NCI-H1105 treated with DMSO at 0.1 percent for 48 hours (cell line): ENCODE measurements around the gene POU2F2.

Experiments
- DNase-seq: peaks from one replicate; lab custom pipeline; 2025; lab: John Stamatoyannopoulos, UW

Gene POU2F2

DNA sequence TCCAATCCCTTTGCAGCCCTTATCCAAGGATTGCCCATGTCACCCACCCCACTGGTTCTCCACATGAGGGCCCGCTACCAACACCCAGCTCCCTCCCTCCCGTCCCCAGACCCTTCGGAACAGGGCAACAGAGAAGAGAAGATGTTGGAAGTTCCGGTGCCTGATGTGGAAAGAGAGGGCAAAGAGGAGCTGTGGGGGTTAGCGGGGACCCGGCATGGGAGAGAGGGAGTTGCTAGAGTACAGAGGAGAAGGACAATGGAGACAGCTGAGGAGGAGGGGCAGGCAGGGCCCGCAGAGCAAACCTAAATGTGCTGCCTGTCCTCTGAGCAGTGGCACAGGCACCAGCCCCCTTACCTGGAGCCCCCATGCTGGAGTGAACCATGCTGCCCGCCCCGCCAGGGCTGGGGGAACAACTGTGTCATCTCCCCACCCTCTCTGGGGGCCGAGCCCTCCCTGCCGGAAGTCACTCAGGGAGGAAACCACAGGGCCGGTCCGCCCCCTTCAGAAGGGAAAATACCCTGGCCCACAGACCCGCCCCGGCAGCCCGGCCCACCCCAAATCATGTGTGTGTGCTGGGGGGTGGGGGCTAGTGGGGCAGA is at the start of gene POU2F2:
POU2F2 (minus strand) TSS at position 417 of the 599 bp plus-strand sequence; CDS start at position 382, 35 bp downstream.
- no peak for DNase-seq

DNA sequence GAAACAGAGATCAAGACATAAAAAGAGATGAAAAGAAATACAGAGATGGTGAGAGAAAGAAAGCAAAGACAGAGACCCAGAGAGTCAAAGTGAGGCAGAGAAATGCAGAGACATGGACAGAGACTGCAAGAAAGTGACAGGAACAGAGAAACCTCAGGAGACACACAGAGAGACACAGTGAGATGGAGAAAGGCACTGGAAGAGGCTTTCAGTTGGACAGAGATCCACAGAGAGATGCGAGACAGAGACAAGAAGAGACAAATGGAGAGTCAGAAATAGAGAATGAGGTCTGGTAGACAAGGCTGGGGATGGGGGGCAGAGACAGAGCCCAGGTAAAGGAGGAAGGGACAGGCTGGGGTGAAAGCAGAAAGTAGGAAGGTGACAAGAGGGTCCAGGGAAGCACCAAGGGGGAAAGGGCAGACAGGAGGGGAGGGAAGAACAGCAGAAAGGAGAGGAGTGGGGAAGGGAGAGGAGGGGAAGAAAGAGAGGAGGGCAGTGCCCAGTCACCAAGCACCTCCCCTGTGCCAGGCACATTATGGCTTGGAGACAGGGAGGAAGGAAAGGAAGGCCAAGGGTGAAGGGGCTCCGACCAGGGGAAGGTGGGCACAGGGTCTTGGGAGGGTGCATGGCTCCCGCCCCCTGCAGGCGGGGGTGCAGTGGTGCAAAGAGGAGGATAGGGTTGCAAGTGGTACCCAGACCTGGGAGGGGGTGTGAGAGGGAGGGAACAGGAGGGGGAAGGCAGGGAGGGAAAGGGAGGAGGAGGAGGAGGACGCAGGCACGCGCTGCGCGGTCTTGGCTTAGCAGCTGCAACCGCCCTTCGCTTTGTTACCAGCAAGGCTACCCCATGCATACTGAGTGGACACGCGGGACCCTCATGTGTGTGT is 46.8 kb upstream of the POU2F2 start:
- DNase-seq, result peak; percentile 5

DNA sequence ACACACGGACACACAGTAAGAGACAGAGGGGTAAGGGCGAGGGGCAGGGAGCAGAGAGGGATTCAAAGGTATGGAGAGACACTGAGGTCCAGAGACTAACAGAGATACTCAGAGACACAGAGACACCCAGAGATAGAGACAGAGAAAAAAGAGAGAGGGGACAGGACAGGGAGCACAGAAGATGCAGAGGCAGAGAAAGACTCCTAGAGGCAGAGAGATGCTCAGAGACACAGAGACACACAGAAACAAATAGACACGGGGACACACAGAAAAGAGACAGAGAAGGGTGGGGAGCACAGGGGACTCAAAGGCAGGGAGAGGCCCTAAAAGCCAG is 45.4 kb upstream of the POU2F2 start:
- no peak for DNase-seq

DNA sequence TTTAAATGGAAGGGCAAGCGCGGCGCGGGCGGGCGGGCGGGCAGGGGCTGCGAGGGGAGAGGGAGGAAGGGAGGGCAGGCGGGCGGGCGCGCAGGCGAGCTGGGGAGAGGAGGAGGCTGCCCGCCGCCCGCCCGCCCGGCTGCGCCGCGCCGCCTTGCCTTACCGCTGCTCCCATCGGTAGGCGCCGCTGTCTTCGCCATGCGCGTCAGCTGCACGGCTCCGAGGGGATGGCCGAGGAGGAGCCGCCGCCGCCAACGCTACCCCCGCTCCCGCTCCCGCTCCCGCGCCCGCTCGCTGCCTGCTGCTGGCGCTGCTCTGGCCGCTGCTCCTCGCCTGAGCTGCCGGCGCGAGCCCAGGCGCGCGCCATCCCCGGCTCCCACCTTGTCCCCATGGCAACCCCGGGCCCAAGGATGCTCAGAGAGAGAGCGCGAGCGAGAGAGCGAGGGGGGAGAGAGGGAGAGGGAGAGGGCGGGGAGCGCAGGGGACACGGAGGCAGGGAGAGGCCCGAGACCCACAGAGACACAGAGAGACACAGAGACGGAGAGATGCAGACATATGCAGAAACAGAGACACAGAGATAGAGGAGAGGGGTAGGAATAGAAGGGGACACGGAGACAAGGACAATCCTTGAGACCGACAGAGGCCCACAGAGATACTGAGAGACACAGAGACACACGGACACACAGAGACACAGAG is 44.9 kb upstream of the POU2F2 start:
- peak; percentile 95 for DNase-seq

DNA sequence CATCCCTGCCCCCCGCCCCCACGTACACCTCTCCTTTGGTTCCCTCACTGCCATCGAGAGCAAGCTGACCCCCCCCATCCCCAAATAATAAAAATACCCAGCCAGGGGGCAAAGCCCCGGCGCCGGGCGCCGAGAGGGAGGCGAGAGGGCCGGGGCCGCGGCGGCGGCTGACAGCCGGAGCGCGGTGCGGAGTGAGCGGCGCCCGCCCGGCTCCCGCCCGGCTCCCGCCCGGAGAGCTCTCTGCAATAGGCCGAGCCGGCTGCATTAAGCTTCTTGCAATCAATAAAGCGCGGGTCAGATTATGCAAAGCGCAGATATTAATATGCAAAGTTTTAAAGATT is 44.4 kb upstream of the POU2F2 start:
- peak; percentile 95 for DNase-seq

DNA sequence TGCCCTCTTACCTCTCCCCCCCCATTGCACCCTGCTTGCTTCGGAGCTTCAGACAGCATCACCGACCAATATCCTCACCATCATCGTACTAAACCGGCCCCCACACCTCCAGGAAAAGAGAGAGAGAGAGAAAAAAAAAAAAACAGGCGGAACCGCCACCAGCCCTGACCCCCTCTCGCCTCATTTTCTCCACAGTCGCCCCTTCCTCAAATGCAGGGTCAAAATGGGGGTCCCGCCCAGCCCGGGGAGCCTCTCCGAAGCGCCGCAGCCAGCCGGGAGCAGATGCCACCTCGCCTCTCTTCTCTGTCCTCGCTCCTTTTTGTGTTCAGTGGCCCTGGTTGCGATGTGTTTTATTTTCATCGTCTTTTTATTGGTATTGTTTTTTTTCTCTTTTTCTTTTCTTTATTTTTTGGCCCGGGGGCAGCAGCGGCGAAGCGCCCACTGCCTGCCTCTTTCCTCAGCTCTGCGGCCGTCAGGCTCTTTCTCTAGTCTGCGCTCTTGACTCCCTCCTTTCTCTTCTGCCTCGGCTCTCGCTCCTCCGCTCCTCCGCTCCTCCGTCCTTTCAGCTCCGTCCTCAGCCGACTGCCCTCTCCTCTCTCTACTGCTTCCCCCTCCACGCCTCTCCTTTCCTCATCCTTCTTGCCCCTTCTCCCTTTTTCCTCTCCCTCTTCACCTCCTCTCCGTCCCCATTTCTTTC is 43.9 kb upstream of the POU2F2 start:
- DNase-seq, result peak; percentile 53

DNA sequence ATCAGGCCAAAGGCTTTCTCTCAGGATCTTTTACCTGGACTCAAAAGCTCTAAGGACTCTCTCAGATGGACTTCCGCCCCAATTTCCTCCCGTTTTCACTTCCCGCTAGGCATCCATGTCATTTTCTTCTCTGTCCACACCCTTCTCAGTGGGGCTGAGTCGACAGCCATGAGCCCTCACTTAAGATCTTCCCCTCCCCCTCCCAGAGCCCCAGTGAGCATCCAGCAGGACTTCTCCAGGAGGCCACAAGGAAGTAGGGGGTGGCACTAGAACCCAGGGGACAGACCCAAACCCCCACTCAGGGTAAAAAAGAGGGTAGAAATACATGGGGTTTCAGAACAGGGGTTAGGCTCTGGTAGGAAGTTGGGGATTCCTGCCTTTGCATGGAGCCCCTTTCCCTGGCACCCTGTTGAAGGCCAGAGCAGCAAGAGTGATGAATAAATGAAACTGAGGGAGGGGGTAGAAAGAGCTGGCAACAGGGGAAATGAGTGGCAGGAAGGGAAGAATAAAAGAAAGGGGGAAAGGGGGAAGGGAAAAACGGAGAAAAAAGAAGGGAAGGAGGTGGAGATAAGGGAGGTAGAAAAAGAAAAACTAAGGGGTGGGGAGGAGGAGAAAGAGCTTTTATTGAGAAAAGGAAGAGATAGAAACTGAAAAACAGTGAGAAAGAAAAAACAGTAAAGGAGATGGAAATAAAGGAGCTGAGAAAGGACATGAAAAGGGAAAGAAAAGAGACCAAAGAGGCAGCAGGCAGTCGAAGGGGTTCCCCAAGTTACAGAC is 42.9 kb upstream of the POU2F2 start:
- DNase-seq, result no peak

DNA sequence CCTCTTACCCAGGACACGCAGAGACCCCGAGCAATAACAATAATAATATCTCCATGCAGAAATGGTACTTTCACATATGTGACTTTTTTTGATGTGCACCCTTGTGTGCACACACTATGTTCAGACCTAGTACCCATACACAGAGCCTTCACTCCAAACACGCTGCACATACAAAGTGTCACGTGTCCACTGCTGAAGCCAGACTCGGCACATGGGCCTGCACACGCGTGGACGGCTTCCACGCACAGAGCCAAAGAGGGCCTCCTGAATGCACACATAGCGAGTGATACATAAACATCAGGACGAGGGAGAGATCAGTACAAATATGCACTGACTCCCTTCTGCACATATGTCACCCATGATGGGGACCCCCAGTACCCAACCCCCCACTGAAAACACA is 41.9 kb upstream of the POU2F2 start:
- no peak for DNase-seq

DNA sequence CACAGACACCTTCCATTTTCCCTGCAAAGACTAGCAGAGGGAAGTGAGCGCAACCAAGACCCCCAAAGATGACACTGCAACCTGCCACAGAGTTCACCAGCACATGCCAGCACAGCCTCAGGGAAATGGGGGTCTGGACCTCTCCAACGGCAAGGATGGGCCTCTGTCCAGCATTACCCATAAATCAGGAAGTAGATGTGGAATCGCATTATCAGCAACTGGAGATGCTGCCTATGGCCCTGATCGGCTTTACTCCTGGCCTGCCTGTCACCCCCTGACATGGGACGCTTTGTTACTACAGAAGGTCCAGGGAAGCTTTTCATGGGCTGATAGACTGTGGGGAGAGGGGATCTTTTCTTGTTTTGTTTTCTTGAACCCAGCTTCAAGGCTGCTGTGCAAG is 41.4 kb upstream of the POU2F2 start:
- no peak for DNase-seq

DNA sequence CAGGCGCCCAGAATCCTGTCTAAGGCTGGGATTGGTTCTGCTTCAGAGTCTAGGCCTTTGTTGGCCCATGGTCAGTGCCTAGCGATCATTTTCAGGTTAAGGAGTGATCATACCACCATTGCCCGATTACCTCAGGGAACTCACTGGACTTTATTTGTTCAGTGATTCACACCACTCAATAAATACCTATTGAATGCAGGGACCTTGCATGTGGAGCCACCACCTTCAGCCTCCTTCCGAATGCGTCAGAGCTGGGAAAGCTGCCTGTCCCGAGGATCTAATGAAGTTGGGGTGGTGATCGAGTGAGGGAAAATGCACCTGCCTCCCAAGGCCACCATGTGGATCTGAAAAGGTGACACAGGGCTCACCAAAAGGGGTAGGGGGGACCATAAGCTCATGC is 40.0 kb upstream of the POU2F2 start:
- no peak for DNase-seq

DNA sequence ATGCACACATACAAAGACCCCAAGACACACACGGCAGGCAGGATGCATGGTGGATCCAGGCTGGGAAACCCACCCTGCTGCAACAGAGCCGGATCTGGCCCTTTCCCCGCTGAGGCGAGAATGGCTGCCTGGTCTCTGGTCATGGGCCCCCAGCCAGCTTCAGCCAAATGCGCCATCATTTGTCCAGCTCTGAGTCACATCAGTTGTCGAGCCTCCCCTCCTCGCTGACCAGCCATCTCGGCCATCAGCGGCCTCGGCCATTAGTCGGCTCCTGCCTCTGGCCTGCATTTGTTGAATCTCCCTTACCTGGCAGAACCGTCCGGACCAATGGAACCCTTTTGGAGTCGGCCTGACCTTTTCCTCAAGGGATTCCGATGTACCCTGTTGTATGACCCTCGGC is 38.5 kb upstream of the POU2F2 start:
- DNase-seq, result no peak

DNA sequence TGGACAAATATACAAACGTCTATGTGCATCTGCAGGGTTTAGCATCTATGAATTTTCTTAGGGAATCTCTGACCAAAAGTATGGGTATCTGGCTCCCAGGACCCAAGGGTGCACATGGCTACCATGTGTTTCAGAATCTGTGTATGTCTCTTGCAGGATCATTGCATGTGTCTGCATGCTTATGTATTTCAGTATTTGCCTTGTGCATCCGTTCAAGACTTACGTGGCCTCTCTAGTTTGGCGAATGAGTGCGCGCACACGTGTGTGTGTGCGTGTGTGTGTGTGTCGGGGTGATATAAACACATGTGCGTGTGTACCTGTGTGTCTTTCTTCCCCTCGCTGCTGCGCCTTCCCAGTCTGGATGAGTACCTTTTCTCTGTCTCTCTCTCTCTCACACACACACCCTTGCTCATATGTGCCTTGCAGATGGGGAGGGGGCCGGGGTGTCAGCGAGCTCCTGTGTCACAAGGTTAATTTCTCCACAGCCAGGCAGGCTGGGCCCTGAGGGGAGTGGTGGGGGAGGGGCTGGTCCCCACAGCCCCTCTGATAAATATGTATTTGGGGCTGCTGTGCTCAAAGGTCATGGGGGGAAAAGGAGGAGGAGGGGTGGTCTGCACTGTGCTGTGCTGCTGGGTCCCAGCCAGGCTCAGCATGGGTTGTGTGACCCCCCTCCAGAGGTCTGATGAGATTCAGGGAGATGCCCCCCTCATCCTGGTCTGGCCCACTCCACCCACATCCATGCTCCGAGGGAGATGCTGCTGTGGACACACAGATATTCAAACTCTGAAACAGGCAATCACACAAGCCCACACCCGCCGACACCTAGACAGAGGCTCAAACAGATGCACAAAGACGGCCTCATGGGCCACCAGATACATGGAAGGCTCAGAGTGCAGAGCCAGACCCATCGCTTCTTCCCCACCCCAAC is 37.5 kb upstream of the POU2F2 start:
- no peak for DNase-seq

DNA sequence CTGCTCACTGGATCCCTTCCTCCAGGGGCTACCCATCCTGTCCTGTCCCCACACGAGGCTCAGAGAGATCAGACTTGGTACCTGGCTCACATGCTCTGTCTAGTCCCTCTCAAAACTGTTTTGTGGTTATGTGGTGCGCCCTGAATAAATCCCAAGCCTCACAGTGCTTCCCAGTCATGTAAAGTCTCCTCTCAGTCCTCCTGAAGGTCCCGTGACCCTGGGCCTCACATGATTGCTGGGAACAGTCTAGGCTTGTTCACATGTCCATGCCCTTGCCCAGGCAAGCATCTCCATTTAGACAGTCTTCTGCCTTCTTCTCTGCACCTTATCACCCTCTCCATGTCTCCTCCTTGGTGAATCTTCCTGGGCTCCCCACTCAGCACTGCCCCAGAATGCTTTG is 36.0 kb upstream of the POU2F2 start:
- no peak for DNase-seq

DNA sequence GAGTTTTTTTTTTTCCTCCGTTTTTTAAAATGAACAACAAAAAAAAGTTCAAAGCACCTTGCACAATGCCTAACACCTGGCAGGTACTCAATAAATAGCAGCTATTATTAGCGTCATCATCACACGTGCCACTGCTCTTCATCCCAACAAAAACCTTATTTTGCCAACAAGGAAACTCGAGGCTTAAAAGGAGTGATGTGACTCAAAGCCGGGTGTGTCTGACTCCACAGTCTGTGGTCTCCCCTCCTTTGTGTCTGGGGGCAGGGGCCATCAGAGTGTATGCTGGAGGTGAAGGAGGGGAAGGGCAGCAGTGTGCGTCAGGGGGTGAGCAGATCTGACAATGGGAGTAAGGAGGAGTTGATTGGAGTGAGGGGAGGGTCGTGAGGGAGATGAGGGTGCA is 34.1 kb upstream of the POU2F2 start:
- DNase-seq, result peak; percentile 23

DNA sequence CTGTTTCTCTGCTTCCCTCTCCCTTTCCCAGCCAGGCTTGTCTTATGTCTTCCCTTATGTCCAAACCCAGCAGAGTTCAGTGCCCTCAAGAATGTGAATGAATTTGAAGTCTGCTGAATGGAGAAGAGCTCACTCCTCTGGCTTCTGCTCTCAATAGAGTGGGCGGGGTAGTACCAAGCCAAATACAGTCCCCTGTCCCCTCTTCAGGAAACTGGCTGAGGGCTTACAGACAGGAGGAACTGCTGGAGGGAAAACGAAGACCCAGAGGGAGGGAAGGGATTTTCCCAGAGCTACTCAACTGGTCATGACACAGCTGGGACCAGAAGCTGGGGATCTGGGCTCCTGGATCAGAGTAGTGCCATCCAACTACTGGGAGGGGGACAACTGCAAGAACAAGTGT is 32.9 kb upstream of the POU2F2 start:
- DNase-seq, result no peak

DNA sequence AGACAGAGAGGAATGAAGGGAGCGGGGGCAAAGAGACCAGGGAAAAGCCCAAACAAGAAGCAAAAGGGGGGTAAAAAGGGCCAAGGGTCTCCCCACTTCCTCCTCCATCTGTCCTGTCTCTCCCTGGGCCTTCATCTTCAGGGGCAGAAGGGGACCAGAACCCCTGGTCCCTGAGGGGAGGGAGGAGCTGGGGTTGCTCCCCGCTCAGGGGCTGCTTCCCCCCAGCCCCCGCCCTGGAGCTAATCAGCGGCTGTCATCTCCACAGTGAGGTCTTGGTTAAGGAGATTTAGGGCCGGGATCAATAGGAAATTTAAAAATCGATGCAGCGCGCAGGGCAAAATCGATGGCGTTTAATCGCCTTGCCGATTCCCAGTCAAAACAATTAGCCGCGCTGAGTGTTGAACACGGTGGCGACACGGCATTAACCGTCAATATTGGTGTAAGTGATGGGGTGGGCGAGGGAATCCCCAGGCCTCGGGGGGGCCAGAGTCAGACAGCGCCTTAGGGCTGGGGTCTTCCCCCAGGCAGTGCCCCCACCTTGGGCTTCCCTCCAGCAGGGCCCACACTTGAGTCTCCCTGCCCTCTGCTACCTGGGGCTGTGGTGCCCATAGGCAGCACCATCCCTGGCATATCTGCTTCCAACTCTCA is 29.5 kb upstream of the POU2F2 start:
- DNase-seq, result no peak

DNA sequence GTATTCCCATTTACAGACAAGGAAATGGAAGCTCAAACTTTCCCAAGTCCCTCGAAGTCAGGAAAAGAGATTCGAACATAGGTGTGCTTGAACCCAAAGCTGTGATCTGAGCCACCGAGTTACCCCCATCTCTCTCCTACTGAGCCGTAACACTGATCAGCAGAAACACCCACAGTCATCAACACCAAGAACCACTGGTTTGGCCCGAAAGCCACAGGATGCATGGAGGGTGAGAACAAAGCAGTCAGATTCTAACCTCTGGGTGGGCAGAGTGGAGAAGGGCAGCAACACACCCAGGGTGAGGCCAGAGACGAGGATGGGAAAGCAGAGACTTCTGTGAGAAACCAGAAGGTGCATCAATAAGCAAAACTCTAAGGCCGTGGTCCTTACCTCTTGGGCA is 27.7 kb upstream of the POU2F2 start:
- no peak for DNase-seq

DNA sequence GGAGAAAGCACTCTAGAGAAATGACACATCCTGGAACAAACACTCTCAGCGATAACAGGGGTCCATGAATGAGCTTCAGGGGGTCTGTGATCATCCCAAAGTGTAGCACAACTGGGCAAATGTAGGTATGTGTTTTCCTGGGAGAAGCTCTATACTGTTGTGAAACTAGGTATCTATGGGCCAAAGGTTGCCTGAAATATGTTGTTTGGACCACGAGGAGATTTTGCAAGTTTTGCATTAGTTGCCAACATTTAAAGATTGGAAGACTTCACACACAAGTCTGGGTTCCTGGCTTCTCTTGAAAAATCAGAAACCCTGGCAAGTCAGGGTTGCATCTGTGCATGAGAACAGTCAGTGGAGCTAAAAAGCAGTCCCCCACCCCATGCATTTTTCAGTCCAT is 26.7 kb upstream of the POU2F2 start:
- DNase-seq, result no peak

DNA sequence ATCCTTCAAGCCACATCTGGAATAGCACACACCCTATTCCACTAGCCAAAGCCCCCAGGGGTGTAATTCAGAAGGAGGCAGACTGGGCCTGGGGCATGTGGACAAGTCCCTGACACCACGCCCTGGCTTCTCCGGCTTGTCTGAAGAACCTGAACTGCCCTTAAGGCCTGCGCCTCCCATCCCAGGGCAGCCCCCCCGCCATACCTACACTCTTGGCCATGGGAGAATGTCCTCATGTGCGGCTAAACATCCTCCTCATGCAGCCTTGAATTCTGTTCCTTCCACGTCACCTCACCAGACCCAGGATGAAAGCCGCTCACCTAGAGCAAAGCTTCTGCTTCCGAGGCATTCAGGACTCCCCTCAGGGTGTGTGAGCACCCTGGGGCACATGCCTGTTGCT is 24.3 kb upstream of the POU2F2 start:
- DNase-seq, result no peak

DNA sequence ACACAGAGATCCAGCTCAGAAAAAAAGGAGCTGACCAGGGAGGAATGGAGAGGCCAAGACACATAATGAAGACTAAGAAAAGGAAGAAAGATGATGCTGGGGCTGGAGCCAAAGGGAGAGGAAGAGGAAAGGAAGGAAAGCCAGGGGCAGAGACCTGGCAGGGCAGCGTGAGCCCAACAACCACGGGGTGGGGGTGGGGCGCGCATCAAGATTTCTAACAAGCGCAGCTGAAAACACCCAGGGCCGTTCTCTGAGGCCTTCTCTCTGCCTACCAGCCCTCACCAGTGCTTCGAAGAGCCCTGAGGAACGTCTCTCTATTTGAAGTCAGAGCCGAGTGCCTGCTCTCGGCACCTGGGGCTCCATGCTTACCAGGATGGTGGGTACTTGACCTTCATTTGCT is 23.6 kb upstream of the POU2F2 start:
- DNase-seq, result no peak
